Adrenal gland (tissue), 5 donors: ENCODE results near the gene SLC25A43.

Experiments used
- CTCF ChIP-seq, 6 experiments: fragments of 450-650 bp in 4 of 6; fragments of 200-600 bp in 2 of 6; sonication (generic) in 1 of 6; IDR thresholded peaks; 1 replicate in 5 of 6; 2 replicates in 1 of 6; pipeline versions ENCODE4 v1.5.1 to v1.8.0; 2016 to 2021; ENCODE audit warnings: antibody characterized with exemption in 6 of 6, mild to moderate bottlenecking in 2 of 6, moderate library complexity in 1 of 6
- POLR2A ChIP-seq, 2 donors: fragments of 450-650 bp; IDR thresholded peaks; one replicate each; pipeline ENCODE4 v1.6.1; 2017; ENCODE audit warnings: antibody characterized with exemption in 2 of 2, mild to moderate bottlenecking in 2 of 2, moderate library complexity in 1 of 2
- donor health status: DM: no; HTN: no; CAD: no.

DNA sequence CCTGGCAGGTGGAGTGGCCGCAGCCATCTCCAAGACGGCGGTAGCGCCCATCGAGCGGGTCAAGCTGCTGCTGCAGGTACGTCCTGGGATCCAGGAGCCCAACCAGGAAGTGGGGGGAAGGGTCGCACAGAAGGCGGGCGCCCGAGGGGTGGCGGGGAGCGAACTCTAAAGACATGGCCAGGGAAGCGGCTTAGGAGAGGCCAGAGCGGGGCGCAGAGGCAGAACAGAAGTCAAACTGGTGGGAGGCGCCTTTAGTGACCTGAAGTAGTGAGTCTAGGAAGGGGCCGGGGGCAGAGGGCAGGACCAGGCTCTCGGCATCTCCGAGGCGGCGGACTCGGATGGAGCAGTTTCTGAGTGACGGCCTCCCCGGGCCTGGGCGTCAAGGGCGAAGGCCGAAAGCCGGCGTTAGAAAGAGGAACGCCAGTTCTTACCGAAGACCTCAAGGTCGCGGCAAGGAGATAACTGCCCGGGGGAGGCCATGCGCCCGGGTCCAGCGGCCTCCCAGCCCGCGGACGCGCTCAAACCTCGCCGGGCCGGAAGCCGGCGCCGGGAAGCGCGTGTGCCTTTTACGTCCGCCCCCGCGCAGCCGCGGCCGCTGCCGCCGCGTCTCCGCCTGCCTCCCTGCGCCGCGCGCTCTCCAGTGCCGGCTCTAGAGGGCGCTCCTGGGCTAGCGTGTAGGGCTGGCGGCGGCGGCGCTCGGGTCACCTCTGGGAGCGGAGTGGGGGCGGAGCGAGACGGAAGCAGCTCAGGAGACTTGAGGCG, 69.6 kb downstream of the SLC25A43 start:
- TF ChIP-seq CTCF (IDR thresholded peaks at IDR 0.05) (peak; percentile 15 to 84 (median 58)), POLR2A (IDR thresholded peaks at IDR 0.05) (peak in 1 of 2 donors; percentile 25)
